ENCODE data around the gene EML4. TPM values are rescaled to one million over a fixed set of nuclear protein-coding genes. Genes with fewer than 3 reads are reported as not detected.

The EML4 gene
- total RNA-seq, 1 experiment from 2014 or later: 93.7 TPM

GRCh38 chr2:42182654-42183308 is 13.6 kb downstream of the EML4 start:
- intact Hi-C loops (cut with micrococcal nuclease; ENCODE audit: unreplicated experiment): no loop called here
- Histone ChIP-seq H3K27ac (ENCODE audit: low read depth, low read length, poor library complexity, severe bottlenecking) (no peak overlapping the region), H3K4me1 (ENCODE audit: insufficient read depth, low read length, poor library complexity, severe bottlenecking) (peaks cover 5% of the 10 kb centered on the region), H3K27me3 (replicated peaks; ENCODE audit: insufficient read depth, low read depth, low read length, poor library complexity) (no peaks in the 10 kb centered on the region), H3K9me3 (ENCODE audit: low read depth, low read length, poor library complexity, severe bottlenecking) (no peaks in the 10 kb centered on the region), H3K36me3 (ENCODE audit: insufficient read depth, low read length, poor library complexity, severe bottlenecking) (no peaks in the 10 kb centered on the region), H3K4me3 (ENCODE audit: low read depth, low read length, poor library complexity, severe bottlenecking) (no peak overlapping the region)
- no peak for TF ChIP-seq EZH2 (IDR thresholded peaks at IDR 0.05; ENCODE audit: borderline replicate concordance, low read depth, low read length, poor library complexity, severe bottlenecking)
- TF ChIP-seq CTCF (conservative IDR thresholded peaks at IDR 0.05; ENCODE audit: low read depth, low read length): no peak
- DNase-seq (ENCODE audit: low spot score): no peak
- POLR2A ChIA-PET (ENCODE audit: low non-redundant PET): interaction anchor here (0.7 kb wide), 1 partner anchor 628 kb away, joined by 3 read pairs; no protein-coding TSS in a partner anchor
- BruUV-seq (replicated peaks): no TSS peak
- CTCF ChIA-PET: interaction anchor here (0.5 kb wide), 1 partner anchor 41 kb away, joined by 3 read pairs; no protein-coding TSS in a partner anchor

GRCh38 chr2:42183775-42184174 is 14.6 kb downstream of the EML4 start:
- ChIA-PET CTCF (no interaction called here), POLR2A (ENCODE audit: low non-redundant PET) (no interaction called here)
- Histone ChIP-seq H3K27ac (ENCODE audit: low read depth, low read length, poor library complexity, severe bottlenecking) (no peak overlapping the region), H3K4me3 (ENCODE audit: low read depth, low read length, poor library complexity, severe bottlenecking) (no peak overlapping the region), H3K27me3 (replicated peaks; ENCODE audit: insufficient read depth, low read depth, low read length, poor library complexity) (no peaks in the 10 kb centered on the region), H3K4me1 (ENCODE audit: insufficient read depth, low read length, poor library complexity, severe bottlenecking) (peaks cover 5% of the 10 kb centered on the region), H3K9me3 (ENCODE audit: low read depth, low read length, poor library complexity, severe bottlenecking) (no peaks in the 10 kb centered on the region), H3K36me3 (ENCODE audit: insufficient read depth, low read length, poor library complexity, severe bottlenecking) (no peaks in the 10 kb centered on the region)
- BruUV-seq (replicated peaks): no TSS peak
- no peak for DNase-seq (ENCODE audit: low spot score)
- intact Hi-C loops (cut with micrococcal nuclease; ENCODE audit: unreplicated experiment): no loop called here
- TF ChIP-seq EZH2 (IDR thresholded peaks at IDR 0.05; ENCODE audit: borderline replicate concordance, low read depth, low read length, poor library complexity, severe bottlenecking) (no peak), CTCF (conservative IDR thresholded peaks at IDR 0.05; ENCODE audit: low read depth, low read length) (no peak)

GRCh38 chr2:42184346-42184745 is 15.2 kb downstream of the EML4 start:
- Histone ChIP-seq H3K4me3 (ENCODE audit: low read depth, low read length, poor library complexity, severe bottlenecking) (no peak overlapping the region), H3K36me3 (ENCODE audit: insufficient read depth, low read length, poor library complexity, severe bottlenecking) (no peaks in the 10 kb centered on the region), H3K27ac (ENCODE audit: low read depth, low read length, poor library complexity, severe bottlenecking) (no peak overlapping the region), H3K27me3 (replicated peaks; ENCODE audit: insufficient read depth, low read depth, low read length, poor library complexity) (no peaks in the 10 kb centered on the region), H3K9me3 (ENCODE audit: low read depth, low read length, poor library complexity, severe bottlenecking) (no peaks in the 10 kb centered on the region), H3K4me1 (ENCODE audit: insufficient read depth, low read length, poor library complexity, severe bottlenecking) (peaks cover 5% of the 10 kb centered on the region)
- intact Hi-C loops (cut with micrococcal nuclease; ENCODE audit: unreplicated experiment): no loop called here
- POLR2A ChIA-PET (ENCODE audit: low non-redundant PET): no interaction called here
- TF ChIP-seq CTCF (conservative IDR thresholded peaks at IDR 0.05; ENCODE audit: low read depth, low read length) (peak; percentile 22; the same call in 1 of the 2 replicates), EZH2 (IDR thresholded peaks at IDR 0.05; ENCODE audit: borderline replicate concordance, low read depth, low read length, poor library complexity, severe bottlenecking) (no peak)
- no peak for DNase-seq (ENCODE audit: low spot score)
- CTCF ChIA-PET: no interaction called here
- no TSS peak for BruUV-seq (replicated peaks)

All from A673 (cell line).